Islet precursor cell (in vitro differentiated cells): ENCODE results near the gene KCNN3.

Experiments
- DNase-seq: peaks from one replicate; pipeline ENCODE4 v3.0.0-alpha.2; 2018

Gene KCNN3

DNA sequence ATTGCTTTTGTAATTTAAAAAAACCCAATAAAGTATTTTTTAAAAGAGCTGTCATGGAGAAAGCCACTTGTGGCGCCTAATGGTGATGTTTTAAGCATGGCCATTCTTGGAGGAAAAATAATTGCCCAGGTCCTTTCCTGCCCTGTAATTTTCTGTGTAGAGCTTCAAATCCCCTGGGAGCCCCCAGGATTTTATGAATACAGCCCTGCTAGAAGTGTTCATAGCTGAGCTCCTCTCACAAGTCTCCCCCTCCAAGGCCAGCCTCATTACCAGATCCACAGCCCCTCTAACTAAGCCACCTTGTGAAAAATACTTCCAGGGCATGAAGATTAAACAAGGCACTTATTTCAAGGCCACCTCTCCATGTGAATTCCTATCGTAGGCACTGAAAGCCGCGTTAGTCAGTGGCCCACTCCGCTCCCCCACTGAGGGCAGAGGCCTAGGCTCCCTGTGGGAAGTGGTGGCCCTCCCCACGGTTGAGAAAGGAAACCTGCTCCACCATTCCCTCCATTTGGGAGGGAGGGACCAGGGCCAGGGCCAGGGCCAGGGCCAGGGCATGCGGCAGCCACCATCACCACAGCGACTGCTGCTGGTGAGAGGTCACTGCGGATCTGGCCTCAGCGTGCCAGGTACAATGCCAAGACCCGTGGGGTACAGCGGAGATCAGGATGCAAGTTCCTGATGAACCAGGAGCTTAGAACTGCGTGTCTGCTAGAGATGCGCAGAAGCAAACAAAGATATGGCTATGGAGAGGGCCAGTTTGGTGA is 83.1 kb downstream of the KCNN3 start:
- no peak for DNase-seq

DNA sequence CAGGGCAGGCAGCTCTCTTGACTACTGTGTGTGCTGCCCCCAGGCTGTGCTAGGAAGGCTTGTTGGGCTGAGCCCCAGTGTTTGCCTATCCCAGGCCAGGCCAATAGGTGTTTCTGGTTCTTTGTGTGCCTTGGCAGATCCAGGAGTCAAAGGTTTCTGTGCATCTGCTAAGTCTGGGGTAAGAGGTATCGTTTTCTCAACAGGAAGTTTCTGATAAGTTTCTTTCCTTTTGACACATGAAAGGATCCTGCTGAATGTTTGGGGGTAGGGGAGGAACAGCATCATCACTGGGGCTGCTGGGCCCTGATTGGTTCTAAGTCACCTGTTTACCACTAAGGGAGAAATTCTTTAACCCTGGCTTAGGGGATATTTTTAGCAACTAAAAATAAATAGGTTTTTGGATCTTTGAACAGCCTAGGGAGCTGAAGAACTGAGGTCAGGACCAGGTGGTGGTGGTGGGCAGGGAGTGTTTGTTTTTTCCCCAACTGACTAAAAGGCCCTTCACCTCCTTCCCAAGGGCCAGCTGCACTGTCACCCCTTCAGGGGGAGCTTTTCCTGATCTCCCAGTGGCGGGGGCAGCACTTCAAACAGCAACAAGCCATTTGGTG is 85.1 kb downstream of the KCNN3 start:
- no peak for DNase-seq

- DNase-seq, result no peak
Observed at GRCh38 chr1:154784416-154784815, 85.7 kb downstream of the KCNN3 start.

GRCh38 chr1:154783976-154784375 is 86.1 kb downstream of the KCNN3 start:
- DNase-seq, result no peak

DNA sequence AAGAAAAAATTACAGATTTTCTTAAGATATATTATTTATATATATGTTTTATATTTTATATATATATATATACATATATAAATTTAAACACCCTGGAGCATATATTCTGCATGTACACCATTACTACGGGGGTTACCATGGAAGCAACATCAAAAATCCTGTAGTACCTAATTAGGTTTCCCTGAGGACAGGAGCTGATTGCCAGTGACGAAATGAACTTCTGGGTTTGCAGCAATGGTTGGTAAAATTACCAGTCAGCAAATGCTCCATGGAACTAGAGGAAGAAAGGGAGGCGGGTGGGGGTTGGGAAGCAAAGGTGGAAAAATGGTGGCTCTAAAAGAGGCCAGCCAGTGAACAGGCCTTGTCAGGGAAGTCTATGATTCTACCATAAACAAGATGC is 89.5 kb downstream of the KCNN3 start:
- no peak for DNase-seq

- no peak for DNase-seq
Observed at GRCh38 chr1:154779551-154780189, 90.4 kb downstream of the KCNN3 start.

DNA sequence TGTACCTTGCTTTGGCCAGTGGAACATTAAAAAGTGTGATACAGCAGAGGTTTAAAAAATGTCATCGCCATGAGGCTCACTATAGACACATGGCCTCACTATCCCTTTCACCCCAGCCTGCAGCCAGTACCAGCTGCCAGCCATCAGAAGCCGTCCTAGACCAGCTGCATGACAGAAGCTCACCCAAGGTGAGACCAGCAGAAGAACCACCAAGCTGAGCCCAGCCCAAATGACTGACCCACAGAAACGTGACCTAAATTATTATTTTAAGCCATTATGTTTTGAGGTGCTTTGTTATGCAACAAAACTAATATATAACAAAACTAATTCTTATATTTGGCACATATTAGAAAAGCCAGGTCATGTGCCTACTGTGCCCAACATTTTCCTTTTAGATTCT is 91.1 kb downstream of the KCNN3 start:
- DNase-seq, result no peak

DNA sequence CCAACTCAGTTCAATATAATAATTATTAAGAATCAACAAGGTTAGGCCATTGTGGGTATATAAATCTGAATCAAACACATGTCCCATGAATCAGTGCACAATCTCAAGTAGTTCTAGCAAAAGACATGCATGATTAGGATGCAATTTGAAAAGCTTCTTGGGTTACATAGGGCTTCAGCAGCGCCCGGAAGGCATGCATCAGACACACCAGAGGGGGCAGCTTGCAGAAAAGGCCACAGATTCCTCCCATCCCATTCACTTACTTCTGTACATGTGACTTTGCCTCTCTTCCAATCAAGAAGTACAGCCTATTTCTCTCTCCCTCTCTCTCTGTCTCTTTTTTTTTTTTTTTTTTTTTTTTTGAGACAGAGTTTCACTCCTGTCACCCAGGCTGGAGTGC is 91.8 kb downstream of the KCNN3 start:
- DNase-seq, result no peak

DNA sequence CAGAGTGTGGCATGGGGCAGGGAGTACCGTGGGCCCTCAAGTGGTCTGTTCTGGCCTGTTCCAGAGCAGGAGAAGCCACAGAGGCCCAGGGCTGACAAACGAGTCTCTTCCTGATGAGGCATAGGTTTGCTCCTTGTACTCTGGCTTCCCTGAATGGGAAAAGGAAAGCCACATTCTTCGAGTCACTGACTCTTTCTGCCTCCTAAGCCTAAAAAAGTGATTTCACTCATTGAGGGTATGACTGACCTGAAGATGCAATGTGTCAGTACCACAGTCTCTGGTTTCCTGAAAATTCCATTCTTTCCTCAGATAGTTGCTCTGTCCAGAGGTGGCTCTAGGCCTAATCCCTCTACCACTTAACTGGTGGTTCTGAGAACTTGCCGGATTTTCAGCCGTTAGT is 92.3 kb downstream of the KCNN3 start:
- no peak for DNase-seq

DNA sequence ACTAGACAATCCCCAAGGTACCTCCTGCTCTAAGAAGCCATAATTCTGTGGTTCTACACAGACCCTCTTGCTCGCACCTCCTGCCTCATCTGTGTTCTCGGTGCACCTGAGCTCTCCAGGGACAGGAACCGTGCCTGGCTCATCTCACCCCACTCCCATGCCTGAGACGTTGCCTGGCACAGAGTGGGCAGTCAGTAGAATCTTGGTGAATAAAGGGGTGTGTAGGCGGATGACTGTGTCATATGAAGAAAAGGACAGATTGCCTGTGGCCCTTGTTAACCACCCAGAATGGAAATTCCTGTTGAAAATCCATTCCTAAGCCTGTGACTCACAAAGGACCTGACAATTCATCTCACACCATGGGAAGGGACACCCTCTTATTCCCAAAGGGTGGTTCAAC is 92.9 kb downstream of the KCNN3 start:
- DNase-seq, result no peak

DNA sequence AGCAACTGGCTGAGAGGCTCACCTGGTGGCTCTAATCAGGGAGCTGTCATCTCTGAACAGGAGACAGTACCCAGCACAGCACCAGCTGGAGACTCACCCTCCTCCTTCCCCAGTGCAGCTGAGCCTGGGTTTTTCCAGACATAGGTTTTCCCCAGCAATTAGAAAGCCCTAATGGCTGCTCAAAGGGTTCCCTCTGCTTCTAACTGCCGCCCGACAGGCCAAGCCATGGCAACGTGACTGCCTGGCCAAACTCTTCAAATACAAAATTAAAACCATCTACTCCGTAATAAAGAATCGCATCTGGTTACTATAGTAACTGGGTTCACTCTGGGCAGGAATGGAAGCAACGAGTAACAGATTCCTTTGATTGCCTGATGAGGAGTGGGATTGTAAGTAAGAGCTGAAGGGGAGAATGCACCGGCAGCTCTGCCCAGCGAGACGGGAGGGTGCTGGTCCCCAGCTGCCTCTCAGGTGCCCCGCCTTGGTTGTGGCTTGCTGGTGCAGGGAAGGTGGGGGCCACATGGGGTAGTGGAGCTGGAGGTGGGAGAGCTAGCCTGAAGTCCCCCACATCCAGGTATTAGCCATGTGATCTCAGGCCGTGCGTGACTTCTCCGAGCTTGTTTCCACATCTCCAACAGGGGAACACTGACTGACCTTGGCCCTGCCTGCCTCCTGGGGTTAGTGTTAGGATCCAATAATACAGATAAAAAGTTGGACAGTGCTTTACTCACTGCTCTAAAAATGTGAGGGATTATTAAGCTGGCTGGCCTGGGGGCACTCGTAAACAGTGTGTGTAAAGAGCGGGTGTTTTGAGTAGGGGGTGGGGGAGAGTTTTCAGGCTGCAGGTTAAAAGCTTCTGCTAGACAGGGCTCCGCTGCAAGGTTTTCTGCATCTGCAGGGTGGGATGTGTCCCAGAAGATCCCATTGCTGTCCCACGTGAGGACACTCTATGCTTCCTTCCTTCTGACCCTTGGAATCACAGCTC is 94.2 kb downstream of the KCNN3 start:
- no peak for DNase-seq

GRCh38 chr1:154774175-154774855 is 95.8 kb downstream of the KCNN3 start:
- DNase-seq, result no peak

DNA sequence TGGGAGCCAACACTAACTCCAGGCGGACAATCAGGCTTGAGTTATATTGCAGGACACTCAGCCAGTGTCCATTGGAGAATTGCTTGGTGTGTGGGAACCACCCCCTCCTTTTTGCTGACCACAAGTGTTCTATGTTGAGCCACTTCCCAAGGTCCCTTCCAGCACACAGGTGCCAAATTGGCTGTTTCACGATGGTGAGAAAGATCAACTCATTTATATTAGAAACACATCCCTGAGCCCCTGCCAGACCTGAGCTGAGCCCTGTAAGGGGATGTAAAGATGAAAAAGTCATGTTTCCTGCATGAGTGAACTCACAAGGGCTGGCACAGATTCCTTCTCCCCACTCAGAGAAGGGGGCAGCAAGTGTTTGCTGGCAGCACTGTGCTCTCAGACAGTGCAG is 96.5 kb downstream of the KCNN3 start:
- no peak for DNase-seq

DNA sequence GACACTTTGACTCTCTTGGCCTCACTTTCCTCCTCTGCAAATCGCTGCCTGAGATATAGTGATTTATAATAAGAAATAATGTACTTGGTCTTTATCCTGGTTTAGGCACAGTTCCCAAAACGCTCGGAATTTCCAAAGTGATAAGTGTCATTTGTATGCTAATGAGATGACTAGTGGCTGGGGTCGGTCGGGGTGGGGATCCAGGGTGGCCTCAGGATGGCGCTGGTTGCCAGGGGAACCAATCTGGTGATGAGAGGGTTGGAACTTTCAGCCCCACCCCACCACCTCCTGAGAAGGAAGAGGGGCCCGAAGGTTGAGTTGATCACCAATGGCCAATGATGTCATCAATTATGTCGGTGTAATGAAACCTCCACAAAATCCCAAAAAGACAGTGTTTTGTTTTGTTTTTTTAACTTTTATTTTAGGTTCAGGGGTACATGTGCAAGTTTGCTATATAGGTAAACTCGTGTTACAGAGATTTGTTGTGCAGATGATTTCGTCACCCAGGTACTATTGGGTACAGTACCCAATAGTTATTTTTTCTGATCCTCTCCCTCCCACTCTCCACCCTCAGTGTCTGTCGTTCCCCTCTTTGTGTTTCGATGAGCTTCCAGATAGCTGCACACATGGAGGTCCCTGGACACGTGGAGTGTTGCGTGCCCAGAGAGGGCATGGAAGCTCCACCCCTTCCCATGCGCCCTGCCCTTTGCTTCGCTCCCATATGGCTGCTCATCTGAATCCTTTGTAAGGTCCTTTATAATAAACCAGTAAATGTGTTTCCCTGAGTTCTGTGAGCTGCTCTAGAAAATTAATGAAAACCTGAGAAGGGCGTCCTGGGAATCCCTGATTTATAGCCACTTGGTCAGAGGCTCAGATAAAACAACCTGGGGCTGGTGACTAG is 97.2 kb downstream of the KCNN3 start:
- no peak for DNase-seq

- no peak for DNase-seq
Observed at GRCh38 chr1:154772056-154772455, 98.0 kb downstream of the KCNN3 start.

- DNase-seq, result no peak
Observed at GRCh38 chr1:154770897-154771594, 99.0 kb downstream of the KCNN3 start.

DNA sequence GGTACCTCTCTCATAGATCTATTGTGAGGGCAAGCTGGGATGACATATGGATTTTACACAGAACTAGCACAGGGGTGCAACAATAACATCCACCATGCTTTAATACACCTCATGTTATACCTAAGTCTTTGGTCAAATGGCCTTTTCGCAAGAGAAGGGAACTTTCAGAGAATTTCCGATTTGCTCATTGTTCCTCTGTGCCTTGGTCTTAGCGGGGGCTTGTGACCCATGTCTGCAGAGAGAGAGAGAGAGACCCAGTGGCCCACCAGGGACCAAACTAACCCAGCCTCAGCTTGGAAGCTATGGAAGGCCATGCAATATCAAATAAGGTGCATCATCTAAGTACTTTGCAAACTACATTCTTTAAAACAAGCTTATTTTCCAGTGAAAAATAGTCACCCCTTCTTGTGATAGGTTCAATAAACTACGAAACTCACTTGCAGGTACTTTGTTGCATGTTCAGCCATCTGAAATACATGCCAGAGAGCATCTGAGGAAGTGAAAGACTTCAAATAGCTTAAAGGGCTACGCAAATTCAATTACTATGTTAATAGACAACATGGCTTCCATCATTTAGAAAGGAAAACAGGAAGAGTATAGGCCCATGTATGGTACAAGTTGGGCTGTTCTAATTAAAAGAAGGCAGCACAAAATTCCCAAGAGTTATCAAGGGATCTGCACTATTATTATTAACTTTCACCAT is 100.7 kb downstream of the KCNN3 start:
- no peak for DNase-seq

GRCh38 chr1:154768456-154769125 is 101.5 kb downstream of the KCNN3 start:
- DNase-seq, result no peak
